Neural cell (in vitro differentiated cells): Measurements from ENCODE around the gene SLC1A2. TPM values are rescaled to one million over a fixed set of nuclear protein-coding genes. Genes with fewer than 3 reads are reported as not detected.

Experiments used
- H2AFZ ChIP-seq: fragments of 200-600, 300-800 bp; sonication (generic), shearing (Covaris generic); 2 replicates; pipeline ENCODE4 v1.6.0; 2014; ENCODE audit warnings: low read depth, mild to moderate bottlenecking, antibody characterized with exemption, low read length, moderate library complexity
- H3F3A ChIP-seq: fragments of 200-600 bp; shearing (Covaris generic); 2 replicates; pipeline ENCODE4 v1.6.1; 2016; ENCODE audit warnings: mild to moderate bottlenecking, moderate library complexity, mixed read lengths, antibody characterized with exemption, low read length; ENCODE audit not compliant: insufficient read depth, poor library complexity, severe bottlenecking
- H3K27ac ChIP-seq: fragments of 200-600, 300-800 bp; sonication (generic), shearing (Covaris generic); 2 replicates; pipeline ENCODE4 v1.5.1; 2014; ENCODE audit warnings: mild to moderate bottlenecking, low read length, moderate library complexity
- H3K27me3 ChIP-seq: fragments of 300-800, 200-600 bp; sonication (generic), shearing (Covaris generic); 2 replicates; pipeline ENCODE4 v1.6.0; 2014; ENCODE audit warnings: mild to moderate bottlenecking, low read depth, low read length, moderate library complexity; ENCODE audit not compliant: insufficient read depth
- H3K36me3 ChIP-seq: fragments of 300-800, 200-600 bp; sonication (generic), shearing (Covaris generic); 2 replicates; pipeline ENCODE4 v1.5.1; 2014; ENCODE audit warnings: mild to moderate bottlenecking, antibody characterized with exemption, low read length, moderate library complexity; ENCODE audit not compliant: insufficient read depth
- H3K4me2 ChIP-seq: fragments of 300-800, 200-600 bp; sonication (generic), shearing (Covaris generic); 2 replicates; pipeline ENCODE4 v1.6.0; 2014; ENCODE audit warnings: mild to moderate bottlenecking, low read length
- H3K4me3 ChIP-seq: fragments of 300-800, 200-600 bp; sonication (generic), shearing (Covaris generic); 2 replicates; pipeline ENCODE4 v1.5.1; 2014; ENCODE audit warnings: mild to moderate bottlenecking, low read length, moderate library complexity
- H3K79me2 ChIP-seq: fragments of 200-600 bp; shearing (Covaris generic); replicated peaks from 2 replicates; pipeline ENCODE4 v1.6.0; 2014; ENCODE audit warnings: mild to moderate bottlenecking, low read length, moderate library complexity; ENCODE audit not compliant: insufficient read depth
- H3K9ac ChIP-seq: fragments of 300-800, 200-600 bp; sonication (generic), shearing (Covaris generic); 2 replicates; pipeline ENCODE4 v1.6.1; 2016; ENCODE audit warnings: mild to moderate bottlenecking, low read length, mixed read lengths
- H3K9me2 ChIP-seq: fragments of 200-600 bp; shearing (Covaris generic); 2 replicates; pipeline ENCODE4 v1.6.1; 2016; ENCODE audit warnings: mild to moderate bottlenecking, low read length, mixed read lengths; ENCODE audit not compliant: insufficient read depth
- H3K9me3 ChIP-seq: fragments of 200-600, 300-800 bp; sonication (generic), shearing (Covaris generic); 2 replicates; pipeline ENCODE4 v1.6.1; 2016; ENCODE audit warnings: mild to moderate bottlenecking, mixed run types, low read length, moderate library complexity, mixed read lengths
- H4K20me1 ChIP-seq: fragments of 200-600 bp; shearing (Covaris generic); 2 replicates; pipeline ENCODE4 v1.6.1; 2016; ENCODE audit warnings: mild to moderate bottlenecking, mixed run types; ENCODE audit not compliant: insufficient read depth
- EP300 ChIP-seq: fragments of 450-650 bp; conservative IDR thresholded peaks from 2 replicates; pipeline ENCODE4 v1.6.1; 2014; ENCODE audit warnings: antibody characterized with exemption, mild to moderate bottlenecking, moderate library complexity; ENCODE audit not compliant: poor library complexity, severe bottlenecking
- EZH2 ChIP-seq: fragments of 200-600, 300-800 bp; shearing (Covaris generic), sonication (generic); IDR thresholded peaks from 2 replicates; pipeline ENCODE4 v1.6.1; 2014; ENCODE audit warnings: antibody characterized with exemption, low read length, borderline replicate concordance, mild to moderate bottlenecking; ENCODE audit not compliant: insufficient read depth, poor library complexity, severe bottlenecking
- MXI1 ChIP-seq: fragments of 450-650 bp; conservative IDR thresholded peaks from 2 replicates; pipeline ENCODE4 v1.6.1; 2014; ENCODE audit warnings: antibody characterized with exemption, mild to moderate bottlenecking; ENCODE audit not compliant: poor library complexity, severe bottlenecking
- POLR2AphosphoS5 ChIP-seq: IDR thresholded peaks from 2 replicates; pipeline ENCODE4 v1.6.1; 2012
- RAD21 ChIP-seq: fragments of 450-650 bp; conservative IDR thresholded peaks from 2 replicates; pipeline ENCODE4 v1.6.1; 2014; ENCODE audit warnings: antibody characterized with exemption, mild to moderate bottlenecking, moderate library complexity
- SMC3 ChIP-seq: fragments of 450-650 bp; conservative IDR thresholded peaks from 2 replicates; pipeline ENCODE4 v1.6.1; 2014; ENCODE audit warnings: antibody characterized with exemption, mild to moderate bottlenecking, moderate library complexity; ENCODE audit not compliant: poor library complexity
- TAF1 ChIP-seq: IDR thresholded peaks from 2 replicates; pipeline ENCODE4 v1.6.1; 2012; ENCODE audit warnings: low read depth
- polyA plus RNA-seq: library from polyadenylated mRNA; depleted of rRNA; stranded (reverse); fragments of >200 nt; gene quantifications from 2 replicates; pipeline ENCODE4 v1.2.3, GENCODE V29; 2014
- TF ChIP-seq, protein P1 (sequence below): IDR thresholded peaks from 2 replicates; pipeline ENCODE4 v1.6.1; 2012; ENCODE audit warnings: borderline replicate concordance
- TF ChIP-seq, protein P2 (sequence below): fragments of 450-650 bp; IDR thresholded peaks from 2 replicates; pipeline ENCODE4 v1.5.1; 2014; ENCODE audit warnings: antibody characterized with exemption, mild to moderate bottlenecking, moderate library complexity; ENCODE audit not compliant: poor library complexity, severe bottlenecking

SLC1A2 gene
- polyA plus RNA-seq, 1 donor from 2014 or later = 134 TPM

DNA sequence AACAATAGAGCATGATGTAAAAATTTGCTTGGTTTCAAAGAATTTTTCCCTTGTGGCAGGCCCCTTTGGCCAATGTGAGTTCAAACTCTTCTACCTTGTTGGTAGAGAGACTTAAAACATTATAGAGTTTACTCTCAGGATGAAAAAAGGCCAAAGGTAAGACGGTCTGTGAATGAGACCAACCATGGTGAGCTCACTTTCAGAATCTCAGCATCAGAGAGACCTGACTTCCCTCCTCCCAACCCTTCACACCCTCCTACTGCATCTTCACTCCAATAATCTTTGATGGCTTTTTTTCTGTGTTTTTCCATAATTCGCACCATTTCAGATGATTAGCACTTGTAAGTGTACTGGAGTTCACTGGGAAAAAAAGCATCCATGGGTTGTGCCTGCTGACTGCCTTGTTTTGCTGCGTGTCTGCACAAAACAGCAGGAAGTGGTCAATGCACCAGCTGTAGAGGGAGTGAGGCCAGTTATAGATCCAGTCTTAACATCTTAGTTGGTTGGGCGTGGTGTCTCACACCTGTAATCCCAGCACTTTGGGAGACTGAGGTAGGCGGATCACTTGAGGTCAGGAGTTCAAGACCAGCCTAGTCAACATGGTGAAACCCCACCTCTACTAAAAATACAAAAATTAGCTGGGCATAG is 64.1 kb downstream of the SLC1A2 start:
- Histone ChIP-seq H3K36me3 (no peaks in the 10 kb centered on the region), H3K9ac (no peak overlapping the region), H3K9me3 (no peaks in the 10 kb centered on the region), H3K27me3 (no peaks in the 10 kb centered on the region), H2AFZ (no peak overlapping the region), H4K20me1 (no peaks in the 10 kb centered on the region), H3K9me2 (no peaks in the 10 kb centered on the region), H3F3A (no peaks in the 10 kb centered on the region), H3K79me2 (no peaks in the 10 kb centered on the region), H3K4me2 (no peak overlapping the region), H3K4me3 (no peak overlapping the region), H3K27ac (no peak overlapping the region)
- TF ChIP-seq, protein P1, sequence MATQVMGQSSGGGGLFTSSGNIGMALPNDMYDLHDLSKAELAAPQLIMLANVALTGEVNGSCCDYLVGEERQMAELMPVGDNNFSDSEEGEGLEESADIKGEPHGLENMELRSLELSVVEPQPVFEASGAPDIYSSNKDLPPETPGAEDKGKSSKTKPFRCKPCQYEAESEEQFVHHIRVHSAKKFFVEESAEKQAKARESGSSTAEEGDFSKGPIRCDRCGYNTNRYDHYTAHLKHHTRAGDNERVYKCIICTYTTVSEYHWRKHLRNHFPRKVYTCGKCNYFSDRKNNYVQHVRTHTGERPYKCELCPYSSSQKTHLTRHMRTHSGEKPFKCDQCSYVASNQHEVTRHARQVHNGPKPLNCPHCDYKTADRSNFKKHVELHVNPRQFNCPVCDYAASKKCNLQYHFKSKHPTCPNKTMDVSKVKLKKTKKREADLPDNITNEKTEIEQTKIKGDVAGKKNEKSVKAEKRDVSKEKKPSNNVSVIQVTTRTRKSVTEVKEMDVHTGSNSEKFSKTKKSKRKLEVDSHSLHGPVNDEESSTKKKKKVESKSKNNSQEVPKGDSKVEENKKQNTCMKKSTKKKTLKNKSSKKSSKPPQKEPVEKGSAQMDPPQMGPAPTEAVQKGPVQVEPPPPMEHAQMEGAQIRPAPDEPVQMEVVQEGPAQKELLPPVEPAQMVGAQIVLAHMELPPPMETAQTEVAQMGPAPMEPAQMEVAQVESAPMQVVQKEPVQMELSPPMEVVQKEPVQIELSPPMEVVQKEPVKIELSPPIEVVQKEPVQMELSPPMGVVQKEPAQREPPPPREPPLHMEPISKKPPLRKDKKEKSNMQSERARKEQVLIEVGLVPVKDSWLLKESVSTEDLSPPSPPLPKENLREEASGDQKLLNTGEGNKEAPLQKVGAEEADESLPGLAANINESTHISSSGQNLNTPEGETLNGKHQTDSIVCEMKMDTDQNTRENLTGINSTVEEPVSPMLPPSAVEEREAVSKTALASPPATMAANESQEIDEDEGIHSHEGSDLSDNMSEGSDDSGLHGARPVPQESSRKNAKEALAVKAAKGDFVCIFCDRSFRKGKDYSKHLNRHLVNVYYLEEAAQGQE = no peak

DNA sequence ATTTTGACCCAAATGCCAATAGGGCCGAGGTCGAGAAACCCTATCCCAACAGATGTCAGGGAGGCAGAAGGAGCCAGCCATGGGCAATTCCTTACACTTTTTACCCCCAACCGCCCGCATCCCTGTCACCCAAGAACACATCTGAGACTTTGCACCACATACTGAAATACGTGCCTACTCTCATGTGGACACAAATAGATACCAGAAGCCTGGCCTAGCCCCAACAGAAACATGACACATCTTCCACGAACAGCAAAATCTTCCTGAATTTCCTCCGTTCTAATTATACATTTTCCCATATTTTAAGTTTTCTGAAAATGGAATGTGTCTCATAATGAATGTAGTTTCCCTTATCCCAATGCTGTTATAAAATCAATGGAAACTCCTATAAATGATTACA is 64.7 kb downstream of the SLC1A2 start:
- no peaks in the 10 kb centered on the region for H3K79me2 ChIP-seq
- H3K27me3 ChIP-seq = no peaks in the 10 kb centered on the region
- H3K9me2 ChIP-seq = no peaks in the 10 kb centered on the region
- H3K9ac ChIP-seq = no peak overlapping the region
- H3K4me2 ChIP-seq = no peak overlapping the region
- no peaks in the 10 kb centered on the region for H4K20me1 ChIP-seq
- no peaks in the 10 kb centered on the region for H3F3A ChIP-seq
- no peaks in the 10 kb centered on the region for H3K9me3 ChIP-seq
- H3K36me3 ChIP-seq = no peaks in the 10 kb centered on the region
- no peak overlapping the region for H3K4me3 ChIP-seq
- H2AFZ ChIP-seq = no peak overlapping the region
- no peak overlapping the region for H3K27ac ChIP-seq
- TF ChIP-seq RAD21 = no peak
- TF ChIP-seq, protein P2, sequence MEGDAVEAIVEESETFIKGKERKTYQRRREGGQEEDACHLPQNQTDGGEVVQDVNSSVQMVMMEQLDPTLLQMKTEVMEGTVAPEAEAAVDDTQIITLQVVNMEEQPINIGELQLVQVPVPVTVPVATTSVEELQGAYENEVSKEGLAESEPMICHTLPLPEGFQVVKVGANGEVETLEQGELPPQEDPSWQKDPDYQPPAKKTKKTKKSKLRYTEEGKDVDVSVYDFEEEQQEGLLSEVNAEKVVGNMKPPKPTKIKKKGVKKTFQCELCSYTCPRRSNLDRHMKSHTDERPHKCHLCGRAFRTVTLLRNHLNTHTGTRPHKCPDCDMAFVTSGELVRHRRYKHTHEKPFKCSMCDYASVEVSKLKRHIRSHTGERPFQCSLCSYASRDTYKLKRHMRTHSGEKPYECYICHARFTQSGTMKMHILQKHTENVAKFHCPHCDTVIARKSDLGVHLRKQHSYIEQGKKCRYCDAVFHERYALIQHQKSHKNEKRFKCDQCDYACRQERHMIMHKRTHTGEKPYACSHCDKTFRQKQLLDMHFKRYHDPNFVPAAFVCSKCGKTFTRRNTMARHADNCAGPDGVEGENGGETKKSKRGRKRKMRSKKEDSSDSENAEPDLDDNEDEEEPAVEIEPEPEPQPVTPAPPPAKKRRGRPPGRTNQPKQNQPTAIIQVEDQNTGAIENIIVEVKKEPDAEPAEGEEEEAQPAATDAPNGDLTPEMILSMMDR = no peak
- TF ChIP-seq, protein P1 = no peak
- TF ChIP-seq EP300 = no peak
- TF ChIP-seq EZH2 = no peak
- TF ChIP-seq SMC3 = no peak
- no peak for TF ChIP-seq MXI1
- no peak for TF ChIP-seq TAF1
- no peak for TF ChIP-seq POLR2AphosphoS5
